LNCaP clone FGC (cell line): ENCODE results near the gene ITPKC.

Source experiments
- DNase-seq: peaks from one replicate; pipeline ENCODE4 v3.0.0-alpha.2; 2011; ENCODE audit warnings: low read depth
- H3K4me3 ChIP-seq: 2 replicates; pipeline ENCODE4 v1.5.1; 2011; ENCODE audit warnings: mild to moderate bottlenecking, low read depth, low read length, control low read depth
- TF ChIP-seq, protein P1 (sequence below): IDR thresholded peaks from 2 replicates; pipeline ENCODE4 v1.5.1; 2012; ENCODE audit warnings: mild to moderate bottlenecking; ENCODE audit not compliant: control insufficient read depth, insufficient read depth; ENCODE audit errors: extremely low read depth

The ITPKC gene

DNA sequence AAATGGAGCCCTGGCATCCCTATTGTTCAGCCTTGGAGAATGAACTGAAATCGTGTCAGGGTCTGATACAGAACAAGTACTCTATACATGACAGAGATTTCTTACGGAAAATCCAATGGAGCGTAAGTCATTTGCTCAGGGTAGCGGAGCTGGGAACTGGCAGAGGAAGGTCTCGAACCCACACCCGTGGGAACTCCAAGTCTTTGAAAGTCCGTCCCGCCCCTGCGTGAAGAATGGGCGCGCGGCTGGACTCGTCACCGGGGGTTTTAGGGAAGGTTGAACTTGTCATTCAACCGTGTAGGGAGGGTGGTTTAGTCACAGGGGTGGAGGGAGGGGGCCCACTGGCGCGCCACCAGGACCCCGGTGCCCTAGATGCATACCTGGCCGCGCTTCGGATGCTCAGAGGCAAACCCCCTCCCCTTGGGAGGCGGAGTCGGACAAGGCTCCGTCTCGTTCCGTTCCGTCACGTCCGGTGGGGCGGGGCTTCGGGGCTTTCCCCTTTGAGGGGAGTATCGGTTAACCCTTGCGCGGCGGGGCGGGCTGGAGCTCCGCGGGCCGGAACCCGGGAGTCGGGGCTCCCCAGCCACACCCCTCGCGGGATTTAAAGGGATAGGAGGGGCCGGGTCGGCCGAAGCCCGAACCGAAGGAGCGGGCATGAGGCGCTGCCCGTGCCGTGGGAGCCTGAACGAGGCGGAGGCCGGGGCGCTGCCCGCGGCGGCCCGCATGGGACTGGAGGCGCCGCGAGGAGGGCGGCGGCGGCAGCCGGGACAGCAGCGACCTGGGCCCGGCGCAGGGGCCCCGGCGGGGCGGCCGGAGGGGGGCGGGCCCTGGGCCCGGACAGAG, at the start of gene ITPKC, which contains the start of gene COQ8B:
Gene ITPKC, plus strand, starts transcription at position 631 of the 843 bp plus-strand sequence. Its CDS starts 24 bp downstream, at position 655.
Gene COQ8B, minus strand, starts transcription at position 405 of the 843 bp plus-strand sequence. CDS start 2,254 bp downstream, outside the sequence.
- H3K4me3 ChIP-seq: peak within 1 kb of the TSS; percentile 92
- peak; percentile 83 for DNase-seq
- TF ChIP-seq, protein P1, sequence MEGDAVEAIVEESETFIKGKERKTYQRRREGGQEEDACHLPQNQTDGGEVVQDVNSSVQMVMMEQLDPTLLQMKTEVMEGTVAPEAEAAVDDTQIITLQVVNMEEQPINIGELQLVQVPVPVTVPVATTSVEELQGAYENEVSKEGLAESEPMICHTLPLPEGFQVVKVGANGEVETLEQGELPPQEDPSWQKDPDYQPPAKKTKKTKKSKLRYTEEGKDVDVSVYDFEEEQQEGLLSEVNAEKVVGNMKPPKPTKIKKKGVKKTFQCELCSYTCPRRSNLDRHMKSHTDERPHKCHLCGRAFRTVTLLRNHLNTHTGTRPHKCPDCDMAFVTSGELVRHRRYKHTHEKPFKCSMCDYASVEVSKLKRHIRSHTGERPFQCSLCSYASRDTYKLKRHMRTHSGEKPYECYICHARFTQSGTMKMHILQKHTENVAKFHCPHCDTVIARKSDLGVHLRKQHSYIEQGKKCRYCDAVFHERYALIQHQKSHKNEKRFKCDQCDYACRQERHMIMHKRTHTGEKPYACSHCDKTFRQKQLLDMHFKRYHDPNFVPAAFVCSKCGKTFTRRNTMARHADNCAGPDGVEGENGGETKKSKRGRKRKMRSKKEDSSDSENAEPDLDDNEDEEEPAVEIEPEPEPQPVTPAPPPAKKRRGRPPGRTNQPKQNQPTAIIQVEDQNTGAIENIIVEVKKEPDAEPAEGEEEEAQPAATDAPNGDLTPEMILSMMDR: no peak

DNA sequence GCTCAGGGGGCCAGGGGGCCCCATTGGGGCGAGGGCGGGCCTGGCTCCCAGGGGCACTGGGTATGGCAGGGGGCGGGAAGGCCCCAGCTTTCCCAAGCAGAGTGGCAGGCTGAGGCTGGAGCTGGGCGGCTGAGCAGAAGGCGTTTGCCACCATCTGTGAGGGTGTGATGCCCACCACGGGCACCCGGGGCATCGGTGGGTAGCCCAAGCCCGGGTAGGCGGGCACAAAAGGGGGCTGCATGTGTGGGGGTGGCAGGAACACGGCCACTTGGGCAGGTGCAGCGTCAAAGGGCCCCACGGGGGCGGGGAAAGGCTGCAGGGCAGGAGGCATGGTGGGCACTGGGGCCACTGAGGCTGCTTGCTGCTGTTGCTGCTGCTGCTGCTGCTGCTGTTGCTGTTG, 49.3 kb upstream of the ITPKC start:
- DNase-seq: no peak
- no peak overlapping the region for H3K4me3 ChIP-seq
- TF ChIP-seq, protein P1: no peak

DNA sequence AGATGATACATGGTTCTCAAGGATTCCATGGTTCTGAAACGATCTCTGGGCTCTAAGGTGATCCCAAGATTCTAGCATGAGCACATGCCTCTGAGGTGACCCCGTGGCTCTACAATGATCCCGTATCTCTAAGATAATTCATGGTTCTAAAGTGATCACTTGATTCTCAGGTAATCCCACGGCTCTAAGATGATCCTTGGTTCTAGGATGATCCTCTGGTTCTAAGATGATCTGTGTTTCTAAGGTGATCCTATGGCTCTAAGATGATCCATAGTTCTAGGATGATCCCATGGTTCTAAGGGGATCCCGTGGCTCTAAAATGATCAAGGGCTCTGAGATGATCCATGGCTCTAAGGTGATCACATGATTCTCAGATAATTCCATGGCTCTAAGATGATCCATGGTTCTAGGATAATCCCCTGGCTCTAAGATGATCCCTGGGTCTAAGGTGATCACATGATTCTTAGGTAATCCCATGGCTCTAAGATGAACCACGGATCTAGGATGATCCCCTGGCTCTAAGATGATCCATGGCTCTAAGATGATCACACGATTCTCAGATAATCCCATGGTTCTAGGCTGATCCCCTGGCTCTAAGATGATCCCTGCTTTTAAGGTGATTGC, 47.8 kb upstream of the ITPKC start:
- H3K4me3 ChIP-seq: no peak overlapping the region
- no peak for DNase-seq
- TF ChIP-seq, protein P1: no peak

DNA sequence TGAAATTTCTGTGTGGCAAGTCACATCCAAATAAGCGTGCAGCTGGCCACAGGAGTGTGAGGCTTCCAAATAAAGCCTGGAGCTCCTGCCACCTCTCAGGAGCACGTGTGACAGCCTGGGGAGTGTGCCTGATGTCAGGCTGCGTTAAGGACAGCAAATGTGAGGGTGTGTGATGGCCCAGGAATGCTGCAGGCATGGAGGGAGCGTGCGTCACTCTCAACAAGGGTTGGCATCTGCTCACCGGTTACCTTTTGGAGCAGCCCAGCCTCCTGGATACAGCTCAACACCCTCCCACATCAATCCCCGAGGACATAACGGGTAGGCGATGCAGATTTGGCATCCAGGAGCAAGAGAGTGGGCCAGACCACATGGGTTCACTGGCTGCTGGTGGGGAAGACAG, 45.5 kb upstream of the ITPKC start:
- TF ChIP-seq, protein P1: no peak
- H3K4me3 ChIP-seq: no peak overlapping the region
- no peak for DNase-seq

DNA sequence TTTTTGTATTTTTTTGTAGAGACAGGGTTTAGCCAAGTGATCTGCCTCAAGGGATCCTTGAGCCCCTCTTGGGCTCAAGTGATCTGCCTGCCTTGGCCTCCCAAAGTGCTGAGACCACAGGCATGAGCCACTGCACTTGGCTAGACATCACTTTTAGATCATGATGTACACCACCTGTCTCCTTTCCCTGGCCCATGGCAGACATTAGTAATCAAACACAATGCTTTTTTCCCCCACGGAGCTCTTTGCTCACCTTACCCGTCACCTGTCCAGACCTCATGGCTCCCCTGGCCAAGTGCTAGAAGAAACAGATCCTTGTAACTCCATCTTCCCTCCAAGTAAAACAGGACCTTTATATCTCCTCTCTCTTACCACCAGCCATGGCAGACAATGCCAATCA, 44.9 kb upstream of the ITPKC start:
- TF ChIP-seq, protein P1: no peak

DNA sequence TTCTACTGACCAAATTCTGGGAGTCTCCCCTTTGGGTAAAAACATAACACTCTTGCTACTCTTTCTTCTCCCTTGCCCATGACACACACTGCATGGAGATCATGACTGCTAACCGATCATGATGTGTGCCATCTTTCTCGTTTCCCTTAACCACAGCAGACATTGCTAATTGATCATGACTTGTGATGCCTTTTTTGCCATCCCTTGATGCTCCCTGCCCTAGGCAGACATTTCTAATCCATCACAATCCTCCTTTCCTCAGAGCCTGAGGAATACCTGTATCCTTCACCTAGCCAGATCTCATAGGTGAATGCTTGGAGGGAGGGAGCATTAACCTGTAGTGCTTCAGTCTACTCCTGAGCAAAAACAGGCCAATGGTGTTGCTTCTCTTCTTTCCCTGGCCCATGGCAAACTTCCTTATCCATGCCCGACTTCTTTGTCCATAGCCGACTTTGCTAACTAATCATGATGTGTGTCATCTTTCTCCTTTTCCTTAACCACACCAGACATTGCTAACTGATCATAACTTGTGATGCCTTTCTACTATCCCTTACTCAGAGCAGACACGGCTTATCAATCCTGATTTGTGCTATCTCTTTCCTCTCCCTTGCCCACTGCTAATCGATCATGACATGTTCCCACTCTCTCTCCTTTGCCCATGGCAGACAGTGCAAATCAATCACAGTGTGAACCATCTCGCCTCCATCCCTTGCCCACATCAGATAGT, 44.2 kb upstream of the ITPKC start:
- TF ChIP-seq, protein P1: no peak
- no peak overlapping the region for H3K4me3 ChIP-seq
- DNase-seq: no peak

More for the DNA sequence above, 44.9 kb upstream of the ITPKC start:
- DNase-seq: no peak
- H3K4me3 ChIP-seq: no peak overlapping the region
